Measurements from ENCODE around the gene LMF1. TPM values are rescaled to one million over a fixed set of nuclear protein-coding genes. Genes with fewer than 3 reads are reported as not detected.

Gene LMF1
- total RNA-seq, 2 experiments from 2014 or later = 26.6 to 31.3 TPM

GRCh38 chr16:997440-998051 is 26.8 kb upstream of the LMF1 start:
- no peak overlapping the region for H3K27ac Mint-ChIP-seq
- H3K27me3 Mint-ChIP-seq = peaks cover 13% of the 10 kb centered on the region
- H3K9me3 Mint-ChIP-seq = peaks cover 5% of the 10 kb centered on the region
- DNase-seq = no peak
- ATAC-seq (ENCODE audit: low read depth) = peak; percentile 67
- H3K36me3 Mint-ChIP-seq = peaks cover 8% of the 10 kb centered on the region
- peaks cover 5% of the 10 kb centered on the region for H3K4me1 Mint-ChIP-seq
- POLR2A ChIA-PET = interaction anchor here (1.1 kb wide), 1 partner anchor 14 kb away, joined by 3 read pairs; no protein-coding TSS in a partner anchor
- H3K4me3 Mint-ChIP-seq = peak overlapping the region; percentile 41

- no peak for DNase-seq
- ATAC-seq (ENCODE audit: low read depth) = no peak
- peaks cover 5% of the 10 kb centered on the region for H3K9me3 Mint-ChIP-seq
- POLR2A ChIA-PET = no interaction called here
- H3K36me3 Mint-ChIP-seq = peaks cover 8% of the 10 kb centered on the region
- peaks cover 5% of the 10 kb centered on the region for H3K4me1 Mint-ChIP-seq
- peaks cover 13% of the 10 kb centered on the region for H3K27me3 Mint-ChIP-seq
- H3K4me3 Mint-ChIP-seq = no peak overlapping the region
- no peak overlapping the region for H3K27ac Mint-ChIP-seq
Observed at GRCh38 chr16:996681-997080, 25.9 kb upstream of the LMF1 start.

- Mint-ChIP-seq H3K9me3 (peaks cover 5% of the 10 kb centered on the region), H3K4me1 (peaks cover 5% of the 10 kb centered on the region), H3K4me3 (no peak overlapping the region), H3K36me3 (peaks cover 8% of the 10 kb centered on the region), H3K27ac (no peak overlapping the region), H3K27me3 (peaks cover 13% of the 10 kb centered on the region)
- POLR2A ChIA-PET = no interaction called here
- DNase-seq = no peak
- ATAC-seq (ENCODE audit: low read depth) = no peak
Observed at GRCh38 chr16:995783-996182, 25.0 kb upstream of the LMF1 start.

- no peak overlapping the region for H3K4me3 Mint-ChIP-seq
- no peak for ATAC-seq (ENCODE audit: low read depth)
- no peak overlapping the region for H3K27ac Mint-ChIP-seq
- H3K4me1 Mint-ChIP-seq = peaks cover 5% of the 10 kb centered on the region
- peaks cover 8% of the 10 kb centered on the region for H3K36me3 Mint-ChIP-seq
- peaks cover 5% of the 10 kb centered on the region for H3K9me3 Mint-ChIP-seq
- POLR2A ChIA-PET = no interaction called here
- H3K27me3 Mint-ChIP-seq = peaks cover 13% of the 10 kb centered on the region
- no peak for DNase-seq
Observed at GRCh38 chr16:995087-995486, 24.3 kb upstream of the LMF1 start.

- Mint-ChIP-seq H3K4me1 (peaks cover 5% of the 10 kb centered on the region), H3K27me3 (peaks cover 12% of the 10 kb centered on the region), H3K9me3 (peaks cover 5% of the 10 kb centered on the region), H3K27ac (no peak overlapping the region), H3K36me3 (peaks cover 8% of the 10 kb centered on the region), H3K4me3 (no peak overlapping the region)
- ATAC-seq (ENCODE audit: low read depth) = no peak
- no peak for DNase-seq
- POLR2A ChIA-PET = no interaction called here
Observed at GRCh38 chr16:993731-994130, 22.9 kb upstream of the LMF1 start.

- DNase-seq (no peak), ATAC-seq (ENCODE audit: low read depth) (no peak)
- H3K4me3 Mint-ChIP-seq = no peak overlapping the region
- H3K27me3 Mint-ChIP-seq = peaks cover 8% of the 10 kb centered on the region
- H3K4me1 Mint-ChIP-seq = peaks cover 3% of the 10 kb centered on the region
- H3K36me3 Mint-ChIP-seq = peaks cover 8% of the 10 kb centered on the region
- no peak overlapping the region for H3K27ac Mint-ChIP-seq
- POLR2A ChIA-PET = no interaction called here
- peaks cover 5% of the 10 kb centered on the region for H3K9me3 Mint-ChIP-seq
Observed at GRCh38 chr16:991773-992172, 21.0 kb upstream of the LMF1 start.

- Mint-ChIP-seq H3K27me3 (peaks cover 4% of the 10 kb centered on the region), H3K4me1 (peaks cover 1% of the 10 kb centered on the region)
Observed at GRCh38 chr16:991345-991744, 20.6 kb upstream of the LMF1 start.

GRCh38 chr16:990516-991291 is 19.9 kb upstream of the LMF1 start:
- Mint-ChIP-seq H3K27ac (no peak overlapping the region), H3K4me3 (no peak overlapping the region)
- no peak for ATAC-seq (ENCODE audit: low read depth)

More at GRCh38 chr16:991345-991744, 20.6 kb upstream of the LMF1 start:
- peaks cover 8% of the 10 kb centered on the region for H3K36me3 Mint-ChIP-seq
- H3K9me3 Mint-ChIP-seq = peaks cover 5% of the 10 kb centered on the region
- DNase-seq (no peak), ATAC-seq (ENCODE audit: low read depth) (no peak)
- no peak overlapping the region for H3K4me3 Mint-ChIP-seq
- H3K27ac Mint-ChIP-seq = no peak overlapping the region
- POLR2A ChIA-PET = no interaction called here

GRCh38 chr16:989354-989814 is 18.6 kb upstream of the LMF1 start:
- no peaks in the 10 kb centered on the region for H3K27me3 Mint-ChIP-seq
- H3K36me3 Mint-ChIP-seq = no peaks in the 10 kb centered on the region

More at GRCh38 chr16:990516-991291, 19.9 kb upstream of the LMF1 start:
- no peaks in the 10 kb centered on the region for H3K27me3 Mint-ChIP-seq
- no peak for DNase-seq
- H3K4me1 Mint-ChIP-seq = peaks cover 1% of the 10 kb centered on the region
- peaks cover 5% of the 10 kb centered on the region for H3K36me3 Mint-ChIP-seq
- POLR2A ChIA-PET = no interaction called here
- H3K9me3 Mint-ChIP-seq = peaks cover 5% of the 10 kb centered on the region

GRCh38 chr16:988471-989353 is 17.9 kb upstream of the LMF1 start:
- Mint-ChIP-seq H3K4me3 (no peak overlapping the region), H3K4me1 (no peaks in the 10 kb centered on the region), H3K9me3 (no peaks in the 10 kb centered on the region), H3K36me3 (no peaks in the 10 kb centered on the region), H3K27ac (no peak overlapping the region), H3K27me3 (no peaks in the 10 kb centered on the region)
- DNase-seq = no peak
- POLR2A ChIA-PET = no interaction called here
- no peak for ATAC-seq (ENCODE audit: low read depth)

More at GRCh38 chr16:989354-989814, 18.6 kb upstream of the LMF1 start:
- DNase-seq = no peak
- POLR2A ChIA-PET = no interaction called here
- Mint-ChIP-seq H3K4me3 (no peak overlapping the region), H3K9me3 (no peaks in the 10 kb centered on the region), H3K27ac (no peak overlapping the region), H3K4me1 (no peaks in the 10 kb centered on the region)
- no peak for ATAC-seq (ENCODE audit: low read depth)

- no peaks in the 10 kb centered on the region for H3K36me3 Mint-ChIP-seq
- no peaks in the 10 kb centered on the region for H3K4me1 Mint-ChIP-seq
- ATAC-seq (ENCODE audit: low read depth) (no peak), DNase-seq (no peak)
- no peak overlapping the region for H3K4me3 Mint-ChIP-seq
- H3K27ac Mint-ChIP-seq = no peak overlapping the region
- no peaks in the 10 kb centered on the region for H3K9me3 Mint-ChIP-seq
- POLR2A ChIA-PET = no interaction called here
- H3K27me3 Mint-ChIP-seq = peaks cover 4% of the 10 kb centered on the region
Observed at GRCh38 chr16:987906-988305, 17.1 kb upstream of the LMF1 start.

- H3K27me3 Mint-ChIP-seq = peaks cover 7% of the 10 kb centered on the region
- POLR2A ChIA-PET = no interaction called here
- no peaks in the 10 kb centered on the region for H3K9me3 Mint-ChIP-seq
- H3K4me3 Mint-ChIP-seq = no peak overlapping the region
- H3K36me3 Mint-ChIP-seq = no peaks in the 10 kb centered on the region
- no peak for ATAC-seq (ENCODE audit: low read depth)
- no peaks in the 10 kb centered on the region for H3K4me1 Mint-ChIP-seq
- H3K27ac Mint-ChIP-seq = no peak overlapping the region
- no peak for DNase-seq
Observed at GRCh38 chr16:986925-987582, 16.3 kb upstream of the LMF1 start.

- Mint-ChIP-seq H3K9me3 (no peaks in the 10 kb centered on the region), H3K36me3 (no peaks in the 10 kb centered on the region), H3K27me3 (peaks cover 7% of the 10 kb centered on the region), H3K27ac (no peak overlapping the region), H3K4me3 (no peak overlapping the region), H3K4me1 (no peaks in the 10 kb centered on the region)
- POLR2A ChIA-PET = no interaction called here
- no peak for ATAC-seq (ENCODE audit: low read depth)
- DNase-seq = no peak
Observed at GRCh38 chr16:986411-986810, 15.6 kb upstream of the LMF1 start.

All from activated naive CD8-positive, alpha-beta T cell treated with anti-CD3 and anti-CD28 coated beads, Interleukin-2, amount 10 ng/mL, durations not matched to agents 7 days and 5 days (primary cell).